ENCODE results near the gene SMLR1.

The SMLR1 gene

GRCh38 chr6:130825772-130826441 is 1.3 kb upstream of the SMLR1 start:
- DNase-seq (ENCODE audit: low read depth), result no peak

- DNase-seq (ENCODE audit: low read depth), result no peak
These were observed 562 bp upstream of the SMLR1 start for GRCh38 chr6:130826442-130827246.

GRCh38 chr6:130829333-130829910 is 2.2 kb downstream of the SMLR1 start:
- no peak for DNase-seq (ENCODE audit: low read depth)

GRCh38 chr6:130831607-130832006 is 4.4 kb downstream of the SMLR1 start:
- no peak for DNase-seq (ENCODE audit: low read depth)

GRCh38 chr6:130833569-130833968 is 6.4 kb downstream of the SMLR1 start:
- DNase-seq (ENCODE audit: low read depth), result no peak

- no peak for DNase-seq (ENCODE audit: low read depth)
These were observed 7.5 kb downstream of the SMLR1 start for GRCh38 chr6:130834482-130835251.

GRCh38 chr6:130836055-130836640 is 8.9 kb downstream of the SMLR1 start:
- DNase-seq (ENCODE audit: low read depth), result no peak

- no peak for DNase-seq (ENCODE audit: low read depth)
These were observed 9.9 kb downstream of the SMLR1 start for GRCh38 chr6:130837067-130837466.

GRCh38 chr6:130838250-130838860 is 11.1 kb downstream of the SMLR1 start:
- DNase-seq (ENCODE audit: low read depth), result no peak

GRCh38 chr6:130838951-130839350 is 11.7 kb downstream of the SMLR1 start:
- no peak for DNase-seq (ENCODE audit: low read depth)

- DNase-seq (ENCODE audit: low read depth), result no peak
These were observed 12.2 kb downstream of the SMLR1 start for GRCh38 chr6:130839379-130839778.

- DNase-seq (ENCODE audit: low read depth), result no peak
These were observed 12.8 kb downstream of the SMLR1 start for GRCh38 chr6:130840050-130840449.

- no peak for DNase-seq (ENCODE audit: low read depth)
These were observed 14.0 kb downstream of the SMLR1 start for GRCh38 chr6:130841128-130841728.

- DNase-seq (ENCODE audit: low read depth), result no peak
These were observed 16.5 kb downstream of the SMLR1 start for GRCh38 chr6:130843575-130844320.

- no peak for DNase-seq (ENCODE audit: low read depth)
These were observed 19.3 kb downstream of the SMLR1 start for GRCh38 chr6:130846501-130846900.

GRCh38 chr6:130847001-130847910 is 20.1 kb downstream of the SMLR1 start:
- no peak for DNase-seq (ENCODE audit: low read depth)

- no peak for DNase-seq (ENCODE audit: low read depth)
These were observed 21.7 kb downstream of the SMLR1 start for GRCh38 chr6:130848945-130849344.

- DNase-seq (ENCODE audit: low read depth), result no peak
These were observed 22.4 kb downstream of the SMLR1 start for GRCh38 chr6:130849594-130849993.

- DNase-seq (ENCODE audit: low read depth), result no peak
These were observed 23.8 kb downstream of the SMLR1 start for GRCh38 chr6:130851026-130851425.

Measured in activated T-cell treated with anti-CD3 and anti-CD28 coated beads for 1 hour (primary cell).